Neural cell (in vitro differentiated cells): Measurements from ENCODE around the gene SIT1. TPM values are rescaled to one million over a fixed set of nuclear protein-coding genes. Genes with fewer than 3 reads are reported as not detected.
"Not testable (repeated sequence)": the region's sequence is repeated elsewhere in the genome, so short reads cannot be mapped to it uniquely, and the experiment has no call there.

ENCODE experiments used
- H2AFZ ChIP-seq: fragments of 200-600, 300-800 bp; sonication (generic), shearing (Covaris generic); 2 replicates; pipeline ENCODE4 v1.6.0; 2014; ENCODE audit warnings: low read depth, mild to moderate bottlenecking, antibody characterized with exemption, low read length, moderate library complexity
- H3F3A ChIP-seq: fragments of 200-600 bp; shearing (Covaris generic); 2 replicates; pipeline ENCODE4 v1.6.1; 2016; ENCODE audit warnings: mild to moderate bottlenecking, moderate library complexity, mixed read lengths, antibody characterized with exemption, low read length; ENCODE audit not compliant: insufficient read depth, poor library complexity, severe bottlenecking
- H3K27ac ChIP-seq: fragments of 200-600, 300-800 bp; sonication (generic), shearing (Covaris generic); 2 replicates; pipeline ENCODE4 v1.5.1; 2014; ENCODE audit warnings: mild to moderate bottlenecking, low read length, moderate library complexity
- H3K27me3 ChIP-seq: fragments of 300-800, 200-600 bp; sonication (generic), shearing (Covaris generic); 2 replicates; pipeline ENCODE4 v1.6.0; 2014; ENCODE audit warnings: mild to moderate bottlenecking, low read depth, low read length, moderate library complexity; ENCODE audit not compliant: insufficient read depth
- H3K36me3 ChIP-seq: fragments of 300-800, 200-600 bp; sonication (generic), shearing (Covaris generic); 2 replicates; pipeline ENCODE4 v1.5.1; 2014; ENCODE audit warnings: mild to moderate bottlenecking, antibody characterized with exemption, low read length, moderate library complexity; ENCODE audit not compliant: insufficient read depth
- H3K4me2 ChIP-seq: fragments of 300-800, 200-600 bp; sonication (generic), shearing (Covaris generic); 2 replicates; pipeline ENCODE4 v1.6.0; 2014; ENCODE audit warnings: mild to moderate bottlenecking, low read length
- H3K4me3 ChIP-seq: fragments of 300-800, 200-600 bp; sonication (generic), shearing (Covaris generic); 2 replicates; pipeline ENCODE4 v1.5.1; 2014; ENCODE audit warnings: mild to moderate bottlenecking, low read length, moderate library complexity
- H3K79me2 ChIP-seq: fragments of 200-600 bp; shearing (Covaris generic); replicated peaks from 2 replicates; pipeline ENCODE4 v1.6.0; 2014; ENCODE audit warnings: mild to moderate bottlenecking, low read length, moderate library complexity; ENCODE audit not compliant: insufficient read depth
- H3K9ac ChIP-seq: fragments of 300-800, 200-600 bp; sonication (generic), shearing (Covaris generic); 2 replicates; pipeline ENCODE4 v1.6.1; 2016; ENCODE audit warnings: mild to moderate bottlenecking, low read length, mixed read lengths
- H3K9me2 ChIP-seq: fragments of 200-600 bp; shearing (Covaris generic); 2 replicates; pipeline ENCODE4 v1.6.1; 2016; ENCODE audit warnings: mild to moderate bottlenecking, low read length, mixed read lengths; ENCODE audit not compliant: insufficient read depth
- H3K9me3 ChIP-seq: fragments of 200-600, 300-800 bp; sonication (generic), shearing (Covaris generic); 2 replicates; pipeline ENCODE4 v1.6.1; 2016; ENCODE audit warnings: mild to moderate bottlenecking, mixed run types, low read length, moderate library complexity, mixed read lengths
- H4K20me1 ChIP-seq: fragments of 200-600 bp; shearing (Covaris generic); 2 replicates; pipeline ENCODE4 v1.6.1; 2016; ENCODE audit warnings: mild to moderate bottlenecking, mixed run types; ENCODE audit not compliant: insufficient read depth
- EP300 ChIP-seq: fragments of 450-650 bp; conservative IDR thresholded peaks from 2 replicates; pipeline ENCODE4 v1.6.1; 2014; ENCODE audit warnings: antibody characterized with exemption, mild to moderate bottlenecking, moderate library complexity; ENCODE audit not compliant: poor library complexity, severe bottlenecking
- EZH2 ChIP-seq: fragments of 200-600, 300-800 bp; shearing (Covaris generic), sonication (generic); IDR thresholded peaks from 2 replicates; pipeline ENCODE4 v1.6.1; 2014; ENCODE audit warnings: antibody characterized with exemption, low read length, borderline replicate concordance, mild to moderate bottlenecking; ENCODE audit not compliant: insufficient read depth, poor library complexity, severe bottlenecking
- MXI1 ChIP-seq: fragments of 450-650 bp; conservative IDR thresholded peaks from 2 replicates; pipeline ENCODE4 v1.6.1; 2014; ENCODE audit warnings: antibody characterized with exemption, mild to moderate bottlenecking; ENCODE audit not compliant: poor library complexity, severe bottlenecking
- POLR2AphosphoS5 ChIP-seq: IDR thresholded peaks from 2 replicates; pipeline ENCODE4 v1.6.1; 2012
- RAD21 ChIP-seq: fragments of 450-650 bp; conservative IDR thresholded peaks from 2 replicates; pipeline ENCODE4 v1.6.1; 2014; ENCODE audit warnings: antibody characterized with exemption, mild to moderate bottlenecking, moderate library complexity
- SMC3 ChIP-seq: fragments of 450-650 bp; conservative IDR thresholded peaks from 2 replicates; pipeline ENCODE4 v1.6.1; 2014; ENCODE audit warnings: antibody characterized with exemption, mild to moderate bottlenecking, moderate library complexity; ENCODE audit not compliant: poor library complexity
- TAF1 ChIP-seq: IDR thresholded peaks from 2 replicates; pipeline ENCODE4 v1.6.1; 2012; ENCODE audit warnings: low read depth
- polyA plus RNA-seq: library from polyadenylated mRNA; depleted of rRNA; stranded (reverse); fragments of >200 nt; gene quantifications from 2 replicates; pipeline ENCODE4 v1.2.3, GENCODE V29; 2014
- TF ChIP-seq, protein P1 (sequence below): fragments of 450-650 bp; IDR thresholded peaks from 2 replicates; pipeline ENCODE4 v1.5.1; 2014; ENCODE audit warnings: antibody characterized with exemption, mild to moderate bottlenecking, moderate library complexity; ENCODE audit not compliant: poor library complexity, severe bottlenecking
- TF ChIP-seq, protein P2 (sequence below): IDR thresholded peaks from 2 replicates; pipeline ENCODE4 v1.6.1; 2012; ENCODE audit warnings: borderline replicate concordance

The SIT1 gene
- polyA plus RNA-seq, 1 donor from 2014 or later, result not detected

DNA sequence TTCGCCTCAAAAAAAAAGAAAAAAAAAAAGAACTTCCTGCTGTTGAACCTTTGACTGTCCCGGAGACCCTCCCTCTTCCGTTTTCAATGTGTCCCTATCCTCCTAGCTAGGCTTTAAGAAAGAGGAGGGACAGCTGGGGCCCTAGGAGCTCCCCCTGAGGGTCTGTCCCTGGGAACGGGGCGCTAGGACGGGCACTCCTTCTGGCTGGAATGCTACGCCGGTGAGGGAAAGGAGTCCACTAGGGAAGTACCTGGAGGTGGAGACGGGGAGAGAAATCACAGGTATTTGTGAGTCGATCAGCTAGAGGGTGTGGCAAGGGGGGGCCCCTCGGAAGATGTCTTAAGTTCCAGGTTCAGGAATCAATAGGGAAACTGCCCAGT, 4.6 kb downstream of the SIT1 start:
- Histone ChIP-seq H3K9ac (peak overlapping the region; percentile 74), H3K9me2 (no peaks in the 10 kb centered on the region), H2AFZ (no peak overlapping the region), H3K9me3 (no peaks in the 10 kb centered on the region), H3K79me2 (no peaks in the 10 kb centered on the region), H3F3A (no peaks in the 10 kb centered on the region), H3K4me2 (peak overlapping the region; percentile 65), H3K27ac (no peak overlapping the region), H3K36me3 (no peaks in the 10 kb centered on the region), H4K20me1 (no peaks in the 10 kb centered on the region), H3K4me3 (peak overlapping the region; percentile 75), H3K27me3 (no peaks in the 10 kb centered on the region)
- TF ChIP-seq EZH2 (no peak), MXI1 (no peak), POLR2AphosphoS5 (no peak), SMC3 (no peak)

DNA sequence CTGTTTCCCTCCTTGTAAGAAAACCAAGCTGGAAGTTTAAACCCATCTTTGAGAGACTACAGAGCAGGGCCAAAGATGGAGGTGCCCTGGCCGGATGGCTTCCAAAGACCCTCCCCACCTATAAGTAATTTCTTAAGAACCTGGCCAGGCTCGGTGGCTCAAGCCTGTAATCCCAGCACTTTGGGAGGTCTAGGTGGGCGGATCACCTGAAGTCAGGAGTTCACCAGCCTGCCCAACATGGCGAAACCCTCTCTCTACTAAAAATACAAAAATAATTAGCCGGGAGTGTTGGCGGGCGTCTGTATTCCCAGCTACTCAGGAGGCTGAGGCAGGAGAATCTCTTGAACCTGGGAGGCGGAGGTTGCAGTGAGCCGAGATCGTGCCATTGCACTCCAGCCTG, 5.0 kb downstream of the SIT1 start:
- H3K79me2 ChIP-seq, H3K9me2 ChIP-seq, H3K9me3 ChIP-seq, H3K27me3 ChIP-seq, H3F3A ChIP-seq, H4K20me1 ChIP-seq, H3K4me3 ChIP-seq, H3K9ac ChIP-seq, H2AFZ ChIP-seq, H3K36me3 ChIP-seq, H3K4me2 ChIP-seq, H3K27ac ChIP-seq: not testable (repeated sequence)

DNA sequence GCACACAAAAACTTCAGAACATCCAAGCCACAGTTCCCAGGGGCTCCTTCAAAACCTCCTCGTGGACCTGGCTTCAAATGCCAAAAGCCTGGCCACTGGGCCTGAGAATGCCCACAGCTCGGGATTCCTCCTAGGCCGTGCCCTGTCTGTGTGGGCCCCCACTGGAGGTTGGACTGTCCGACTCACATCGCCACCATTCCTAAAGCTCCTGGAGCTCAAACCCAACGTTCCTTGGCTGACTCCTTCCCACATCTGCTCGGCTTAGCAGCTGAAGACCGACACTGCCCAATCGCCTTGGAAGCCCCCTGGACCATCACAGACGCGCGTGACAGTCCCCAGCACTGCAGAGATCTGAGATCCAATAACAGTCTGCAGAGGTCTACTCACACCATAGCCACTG, 7.7 kb downstream of the SIT1 start:
- H3K4me2 ChIP-seq, result no peak overlapping the region
- H4K20me1 ChIP-seq, result no peaks in the 10 kb centered on the region
- no peak overlapping the region for H3K9ac ChIP-seq
- H3K27me3 ChIP-seq, result no peaks in the 10 kb centered on the region
- no peaks in the 10 kb centered on the region for H3K79me2 ChIP-seq
- no peaks in the 10 kb centered on the region for H3K36me3 ChIP-seq
- no peak overlapping the region for H3K27ac ChIP-seq
- no peaks in the 10 kb centered on the region for H3K9me3 ChIP-seq
- H3K9me2 ChIP-seq, result no peaks in the 10 kb centered on the region
- TF ChIP-seq EZH2 (no peak), EP300 (no peak), MXI1 (no peak), RAD21 (no peak), POLR2AphosphoS5 (no peak), SMC3 (no peak), TAF1 (no peak)
- TF ChIP-seq, protein P1, sequence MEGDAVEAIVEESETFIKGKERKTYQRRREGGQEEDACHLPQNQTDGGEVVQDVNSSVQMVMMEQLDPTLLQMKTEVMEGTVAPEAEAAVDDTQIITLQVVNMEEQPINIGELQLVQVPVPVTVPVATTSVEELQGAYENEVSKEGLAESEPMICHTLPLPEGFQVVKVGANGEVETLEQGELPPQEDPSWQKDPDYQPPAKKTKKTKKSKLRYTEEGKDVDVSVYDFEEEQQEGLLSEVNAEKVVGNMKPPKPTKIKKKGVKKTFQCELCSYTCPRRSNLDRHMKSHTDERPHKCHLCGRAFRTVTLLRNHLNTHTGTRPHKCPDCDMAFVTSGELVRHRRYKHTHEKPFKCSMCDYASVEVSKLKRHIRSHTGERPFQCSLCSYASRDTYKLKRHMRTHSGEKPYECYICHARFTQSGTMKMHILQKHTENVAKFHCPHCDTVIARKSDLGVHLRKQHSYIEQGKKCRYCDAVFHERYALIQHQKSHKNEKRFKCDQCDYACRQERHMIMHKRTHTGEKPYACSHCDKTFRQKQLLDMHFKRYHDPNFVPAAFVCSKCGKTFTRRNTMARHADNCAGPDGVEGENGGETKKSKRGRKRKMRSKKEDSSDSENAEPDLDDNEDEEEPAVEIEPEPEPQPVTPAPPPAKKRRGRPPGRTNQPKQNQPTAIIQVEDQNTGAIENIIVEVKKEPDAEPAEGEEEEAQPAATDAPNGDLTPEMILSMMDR, result no peak
- TF ChIP-seq, protein P2, sequence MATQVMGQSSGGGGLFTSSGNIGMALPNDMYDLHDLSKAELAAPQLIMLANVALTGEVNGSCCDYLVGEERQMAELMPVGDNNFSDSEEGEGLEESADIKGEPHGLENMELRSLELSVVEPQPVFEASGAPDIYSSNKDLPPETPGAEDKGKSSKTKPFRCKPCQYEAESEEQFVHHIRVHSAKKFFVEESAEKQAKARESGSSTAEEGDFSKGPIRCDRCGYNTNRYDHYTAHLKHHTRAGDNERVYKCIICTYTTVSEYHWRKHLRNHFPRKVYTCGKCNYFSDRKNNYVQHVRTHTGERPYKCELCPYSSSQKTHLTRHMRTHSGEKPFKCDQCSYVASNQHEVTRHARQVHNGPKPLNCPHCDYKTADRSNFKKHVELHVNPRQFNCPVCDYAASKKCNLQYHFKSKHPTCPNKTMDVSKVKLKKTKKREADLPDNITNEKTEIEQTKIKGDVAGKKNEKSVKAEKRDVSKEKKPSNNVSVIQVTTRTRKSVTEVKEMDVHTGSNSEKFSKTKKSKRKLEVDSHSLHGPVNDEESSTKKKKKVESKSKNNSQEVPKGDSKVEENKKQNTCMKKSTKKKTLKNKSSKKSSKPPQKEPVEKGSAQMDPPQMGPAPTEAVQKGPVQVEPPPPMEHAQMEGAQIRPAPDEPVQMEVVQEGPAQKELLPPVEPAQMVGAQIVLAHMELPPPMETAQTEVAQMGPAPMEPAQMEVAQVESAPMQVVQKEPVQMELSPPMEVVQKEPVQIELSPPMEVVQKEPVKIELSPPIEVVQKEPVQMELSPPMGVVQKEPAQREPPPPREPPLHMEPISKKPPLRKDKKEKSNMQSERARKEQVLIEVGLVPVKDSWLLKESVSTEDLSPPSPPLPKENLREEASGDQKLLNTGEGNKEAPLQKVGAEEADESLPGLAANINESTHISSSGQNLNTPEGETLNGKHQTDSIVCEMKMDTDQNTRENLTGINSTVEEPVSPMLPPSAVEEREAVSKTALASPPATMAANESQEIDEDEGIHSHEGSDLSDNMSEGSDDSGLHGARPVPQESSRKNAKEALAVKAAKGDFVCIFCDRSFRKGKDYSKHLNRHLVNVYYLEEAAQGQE, result no peak
- H3K4me3 ChIP-seq, result no peak overlapping the region
- H3F3A ChIP-seq, result no peaks in the 10 kb centered on the region
- H2AFZ ChIP-seq, result no peak overlapping the region

DNA sequence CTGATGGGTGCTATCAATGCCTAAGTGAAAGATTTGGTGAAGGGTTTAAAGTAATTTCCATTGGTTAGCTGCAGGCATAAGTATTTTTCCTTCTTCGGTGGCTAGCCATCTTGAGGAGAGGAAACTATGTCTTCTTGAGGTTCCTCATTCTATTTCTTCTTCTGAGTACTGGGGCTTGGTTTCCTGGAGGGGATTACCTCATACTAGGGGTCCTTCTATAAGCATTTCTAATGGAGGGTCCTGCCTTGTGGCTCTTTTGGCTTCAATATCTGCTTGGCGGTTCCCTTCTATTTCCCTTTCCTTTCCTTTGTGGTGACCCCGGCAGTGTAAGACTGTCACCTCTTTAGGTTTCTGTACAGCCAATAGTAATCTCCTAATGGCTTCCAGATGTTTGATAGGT, 9.3 kb downstream of the SIT1 start:
- not testable (repeated sequence) for H4K20me1 ChIP-seq, H3K27ac ChIP-seq, H3K9me2 ChIP-seq, H3K36me3 ChIP-seq, H3K4me2 ChIP-seq, H2AFZ ChIP-seq, H3K79me2 ChIP-seq, H3K9me3 ChIP-seq, H3K4me3 ChIP-seq, H3K27me3 ChIP-seq, H3F3A ChIP-seq, H3K9ac ChIP-seq

DNA sequence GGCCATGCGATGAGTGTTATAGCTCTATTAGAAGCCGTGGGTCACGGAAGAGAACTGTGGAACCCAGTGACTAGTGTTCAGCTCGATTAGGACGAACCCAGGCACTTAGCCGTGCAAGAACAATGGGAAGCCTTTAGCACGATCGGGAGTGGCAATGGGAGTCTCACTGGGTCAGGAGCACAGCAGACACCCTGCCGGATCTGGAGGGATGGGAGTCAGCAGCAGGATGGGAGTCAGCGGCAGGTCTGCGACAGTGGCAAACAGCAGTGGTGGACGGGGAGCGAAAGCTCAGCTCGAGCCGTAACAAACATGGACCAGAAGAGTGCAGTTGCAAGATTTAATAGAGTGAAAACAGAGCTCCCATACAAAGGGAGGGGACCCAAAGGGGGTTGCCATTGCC, 10.3 kb downstream of the SIT1 start:
- H4K20me1 ChIP-seq, H3K36me3 ChIP-seq, H3K79me2 ChIP-seq, H3K9me2 ChIP-seq, H3K4me3 ChIP-seq, H3F3A ChIP-seq, H3K4me2 ChIP-seq, H3K27ac ChIP-seq, H3K27me3 ChIP-seq, H2AFZ ChIP-seq, H3K9ac ChIP-seq, H3K9me3 ChIP-seq: not testable (repeated sequence)
